ENCODE results near the gene ZNF394.

Gene ZNF394

GRCh38 chr7:99447943-99448342, 52.1 kb downstream of the ZNF394 start:
- DNase-seq, result no peak

DNA sequence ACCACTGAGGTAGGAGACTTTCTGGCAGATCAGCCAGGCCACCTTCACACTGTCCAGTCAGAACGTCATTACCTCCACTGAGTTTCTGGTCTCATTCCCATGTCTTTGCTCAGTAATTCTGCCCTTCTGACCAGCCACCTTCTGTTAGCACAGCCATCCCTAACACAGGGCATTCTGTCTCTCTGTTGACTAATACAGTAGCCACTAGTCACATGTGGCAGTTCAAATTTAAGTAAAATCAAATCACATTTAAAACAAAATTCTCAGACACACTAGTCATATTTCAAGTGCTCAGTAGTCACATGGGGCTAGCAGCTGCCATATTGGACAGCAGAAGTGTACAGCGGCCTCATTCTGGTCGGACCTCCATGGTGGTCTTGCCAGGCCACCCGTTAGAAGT, 54.0 kb downstream of the ZNF394 start:
- DNase-seq, result no peak

Measured in NCI-H187 treated with DMSO at 0.1 percent for 48 hours (cell line).